ENCODE data around the gene EP400.
"Not testable (repeated sequence)": the region's sequence is repeated elsewhere in the genome, so short reads cannot be mapped to it uniquely, and the experiment has no call there.

The EP400 gene

GRCh38 chr12:132043216-132043615 is 93.5 kb downstream of the EP400 start:
- DNase-seq: no peak

- DNase-seq: no peak
These were observed 94.2 kb downstream of the EP400 start for GRCh38 chr12:132043770-132044467.

GRCh38 chr12:132044661-132045412 is 95.1 kb downstream of the EP400 start:
- no peak for DNase-seq

- DNase-seq: no peak
These were observed 96.0 kb downstream of the EP400 start for GRCh38 chr12:132045751-132046150.

- DNase-seq: peak in 1 of 58 donors; percentile 23
These were observed 96.8 kb downstream of the EP400 start for GRCh38 chr12:132046561-132046960.

- DNase-seq: not testable (repeated sequence)
These were observed 97.9 kb downstream of the EP400 start for GRCh38 chr12:132047630-132048029.

GRCh38 chr12:132049442-132049841 is 99.7 kb downstream of the EP400 start:
- DNase-seq: no peak

- no peak for DNase-seq
These were observed 100.1 kb downstream of the EP400 start for GRCh38 chr12:132049876-132050275.

- DNase-seq: peak in 8 of 58 donors; percentile 4 to 56 (median 28)
These were observed 102.0 kb downstream of the EP400 start for GRCh38 chr12:132051718-132052117.

- no peak for DNase-seq
These were observed 102.6 kb downstream of the EP400 start for GRCh38 chr12:132052196-132052932.

GRCh38 chr12:132053338-132054330 is 103.9 kb downstream of the EP400 start:
- peak in 2 of 58 donors; percentile 30 to 36 for DNase-seq

GRCh38 chr12:132054983-132055382 is 105.2 kb downstream of the EP400 start:
- DNase-seq: no peak

- no peak for DNase-seq
These were observed 105.9 kb downstream of the EP400 start for GRCh38 chr12:132055535-132056096.

GRCh38 chr12:132056320-132056719 is 106.6 kb downstream of the EP400 start:
- DNase-seq: no peak

GRCh38 chr12:132056951-132057350 is 107.2 kb downstream of the EP400 start:
- DNase-seq: no peak

GRCh38 chr12:132057691-132058090 is 107.9 kb downstream of the EP400 start:
- DNase-seq: no peak

- DNase-seq: no peak
These were observed 111.5 kb downstream of the EP400 start for GRCh38 chr12:132061197-132061596.

- no peak for DNase-seq
These were observed 112.1 kb downstream of the EP400 start for GRCh38 chr12:132061641-132062430.

GRCh38 chr12:132062481-132062880 is 112.7 kb downstream of the EP400 start:
- DNase-seq: no peak

GRCh38 chr12:132063491-132063890 is 113.7 kb downstream of the EP400 start:
- no peak for DNase-seq

Data from anterior cingulate cortex (tissue), 58 donors.